HepG2 (cell line): ENCODE results near the gene NEMF. TPM values are rescaled to one million over a fixed set of nuclear protein-coding genes. Genes with fewer than 3 reads are reported as not detected.

Experiments used
- DR1 ChIP-seq: sonication (generic); formaldehyde crosslinking; IDR thresholded peaks from 2 replicates; pipeline ENCODE4 v1.8.0; 2021; ENCODE audit warnings: mild to moderate bottlenecking, missing genetic modification reagents, inconsistent platforms
- HNRNPH1 ChIP-seq: fragments of 200-400 bp; formaldehyde crosslinking; optimal IDR thresholded peaks from 2 replicates; pipeline ENCODE3; 2017; ENCODE audit warnings: mild to moderate bottlenecking, low read depth, low read length
- JDP2 ChIP-seq: sonication (generic); formaldehyde crosslinking; IDR thresholded peaks from 2 replicates; pipeline ENCODE4 v1.8.1; 2022; ENCODE audit warnings: missing genetic modification reagents, borderline replicate concordance
- KLF11 ChIP-seq: IDR thresholded peaks from 2 replicates; pipeline ENCODE4 v1.6.1; 2016; ENCODE audit warnings: missing compliant biosample characterization
- NPAS2 ChIP-seq: sonication (generic); formaldehyde crosslinking; IDR thresholded peaks from 2 replicates; pipeline ENCODE4 v1.8.0; 2022; ENCODE audit warnings: mild to moderate bottlenecking, missing genetic modification reagents, borderline replicate concordance
- POLR2A ChIP-seq, 2 experiments: IDR thresholded peaks; 2 replicates each; pipeline ENCODE4 v1.6.1; 2011; ENCODE audit warnings: low read depth in 2 of 2, low read length in 2 of 2, mild to moderate bottlenecking in 1 of 2, moderate library complexity in 1 of 2; ENCODE audit not compliant: insufficient read depth in 1 of 2
- REL ChIP-seq: sonication (generic); formaldehyde crosslinking; conservative IDR thresholded peaks from 2 replicates; pipeline ENCODE4 v1.8.0; 2022; ENCODE audit warnings: mild to moderate bottlenecking, missing genetic modification reagents, moderate library complexity
- SMAD9 ChIP-seq: sonication (generic); formaldehyde crosslinking; IDR thresholded peaks from 2 replicates; pipeline ENCODE4 v1.5.1; 2020; ENCODE audit warnings: mild to moderate bottlenecking, missing genetic modification reagents
- SMC3 ChIP-seq: IDR thresholded peaks from 2 replicates; pipeline ENCODE4 v1.6.1; 2011; ENCODE audit warnings: low read length, improper control_type of control experiment
- TAF1 ChIP-seq: sonication (generic); formaldehyde crosslinking; IDR thresholded peaks from 2 replicates; pipeline ENCODE4 v1.4.0; 2020; ENCODE audit warnings: missing genetic modification reagents
- TCF7 ChIP-seq: sonication (generic); IDR thresholded peaks from 2 replicates; pipeline ENCODE4 v1.6.1; 2016; ENCODE audit warnings: antibody characterized with exemption, low read depth
- XBP1 ChIP-seq: sonication (generic); formaldehyde crosslinking; IDR thresholded peaks from 2 replicates; pipeline ENCODE4 v1.5.0; 2020; ENCODE audit warnings: missing genetic modification reagents
- ZNF567 ChIP-seq: sonication (generic); formaldehyde crosslinking; IDR thresholded peaks from 2 replicates; pipeline ENCODE4 v1.8.1; 2023; ENCODE audit warnings: mild to moderate bottlenecking, missing genetic modification reagents, borderline replicate concordance
- ZNF615 ChIP-seq: sonication (generic); formaldehyde crosslinking; IDR thresholded peaks from 2 replicates; pipeline ENCODE4 v1.5.0; 2020; ENCODE audit warnings: mild to moderate bottlenecking, missing genetic modification reagents, borderline replicate concordance
- ZNF768 ChIP-seq: sonication (generic); formaldehyde crosslinking; IDR thresholded peaks from 2 replicates; pipeline ENCODE4 v1.4.0; 2020; ENCODE audit warnings: missing genetic modification reagents
- polyA plus RNA-seq, 8 experiments: library from polyadenylated mRNA; depleted of rRNA in 3 of 8; stranded (reverse) in 7 of 8; unstranded in 1 of 8; fragments of >200 nt; fragmentation: Illumina TruSeq in 4 of 8; extraction: Trizol in 4 of 8; gene quantifications; 2 replicates each; pipeline versions ENCODE4 v1.2.1 to v1.2.3, GENCODE V29; 2011 to 2016; ENCODE audit warnings: low read depth in 4 of 8, missing spikeins in 1 of 8, mixed read lengths in 1 of 8; ENCODE audit not compliant: insufficient read depth in 1 of 8
- total RNA-seq, 5 experiments: library from RNA; depleted of rRNA; stranded (reverse); fragments of >200 nt; fragmentation: Illumina TruSeq; extraction: Trizol; gene quantifications; 2 replicates each; pipeline ENCODE4 v1.2.3, GENCODE V29; 2016; ENCODE audit warnings: low read depth in 1 of 5
- TF ChIP-seq, protein P1 (sequence below): IDR thresholded peaks from 2 replicates; pipeline ENCODE4 v1.6.1; 2012; ENCODE audit warnings: low read length, improper control_type of control experiment
- TF ChIP-seq, protein P2 (sequence below): sonication (generic); formaldehyde crosslinking; IDR thresholded peaks from 2 replicates; pipeline ENCODE4 v1.4.0; 2020; ENCODE audit warnings: mild to moderate bottlenecking, missing genetic modification reagents
- TF ChIP-seq, protein P3 (sequence below): sonication (generic); formaldehyde crosslinking; IDR thresholded peaks from 2 replicates; pipeline ENCODE4 v1.4.0; 2020; ENCODE audit warnings: mild to moderate bottlenecking, missing genetic modification reagents
- TF ChIP-seq, protein P4 (sequence below): sonication (generic); formaldehyde crosslinking; IDR thresholded peaks from 2 replicates; pipeline ENCODE4 v1.4.0; 2020; ENCODE audit warnings: missing genetic modification reagents, borderline replicate concordance

NEMF gene
- total and polyA plus RNA-seq, 2 of the 13 experiments (the other 11 are each of a cell fraction or from before 2014, with no cell fraction given): 21.3 to 57.9 TPM

DNA sequence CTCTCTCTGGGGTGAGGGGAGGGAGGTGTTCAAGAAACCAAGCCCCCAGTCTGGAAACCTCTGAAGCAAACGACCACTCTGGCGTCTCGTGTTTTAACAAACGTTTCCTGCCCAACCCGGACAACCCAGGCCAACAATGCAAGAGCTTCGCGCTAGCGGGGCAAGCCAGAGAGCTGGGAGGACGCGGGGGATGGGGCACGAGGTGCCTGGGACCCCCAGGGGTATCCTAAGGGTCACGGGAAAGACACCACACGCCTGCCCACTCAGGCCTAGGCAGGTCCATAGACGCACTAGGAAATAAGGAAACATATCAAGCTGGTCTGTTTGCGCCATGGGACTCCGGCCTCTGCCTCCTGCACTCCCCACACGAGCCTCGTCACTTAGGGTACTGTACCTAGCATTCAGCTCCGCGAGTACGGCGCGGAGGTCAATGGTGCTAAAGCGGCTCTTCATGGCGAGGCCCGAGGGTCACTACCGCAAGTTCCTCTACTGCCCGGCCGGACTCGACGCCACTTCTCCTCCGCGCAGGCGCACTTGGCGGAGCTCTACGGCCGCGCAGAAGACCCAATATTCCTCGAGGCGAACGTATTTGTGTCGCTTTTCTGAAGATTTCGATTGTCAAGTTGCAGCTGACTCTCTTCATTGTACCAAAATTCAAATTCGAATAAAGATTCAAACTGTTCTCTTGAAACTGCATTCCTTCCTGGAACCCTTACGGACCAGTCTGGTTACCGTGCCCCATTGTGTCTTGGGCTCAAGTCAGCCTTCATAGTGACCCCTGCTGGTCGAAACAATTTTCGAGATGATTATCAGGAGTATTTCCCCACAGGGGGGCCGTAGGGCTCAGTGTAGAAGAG, at the start of gene NEMF (continued):
- TF ChIP-seq, protein P1, sequence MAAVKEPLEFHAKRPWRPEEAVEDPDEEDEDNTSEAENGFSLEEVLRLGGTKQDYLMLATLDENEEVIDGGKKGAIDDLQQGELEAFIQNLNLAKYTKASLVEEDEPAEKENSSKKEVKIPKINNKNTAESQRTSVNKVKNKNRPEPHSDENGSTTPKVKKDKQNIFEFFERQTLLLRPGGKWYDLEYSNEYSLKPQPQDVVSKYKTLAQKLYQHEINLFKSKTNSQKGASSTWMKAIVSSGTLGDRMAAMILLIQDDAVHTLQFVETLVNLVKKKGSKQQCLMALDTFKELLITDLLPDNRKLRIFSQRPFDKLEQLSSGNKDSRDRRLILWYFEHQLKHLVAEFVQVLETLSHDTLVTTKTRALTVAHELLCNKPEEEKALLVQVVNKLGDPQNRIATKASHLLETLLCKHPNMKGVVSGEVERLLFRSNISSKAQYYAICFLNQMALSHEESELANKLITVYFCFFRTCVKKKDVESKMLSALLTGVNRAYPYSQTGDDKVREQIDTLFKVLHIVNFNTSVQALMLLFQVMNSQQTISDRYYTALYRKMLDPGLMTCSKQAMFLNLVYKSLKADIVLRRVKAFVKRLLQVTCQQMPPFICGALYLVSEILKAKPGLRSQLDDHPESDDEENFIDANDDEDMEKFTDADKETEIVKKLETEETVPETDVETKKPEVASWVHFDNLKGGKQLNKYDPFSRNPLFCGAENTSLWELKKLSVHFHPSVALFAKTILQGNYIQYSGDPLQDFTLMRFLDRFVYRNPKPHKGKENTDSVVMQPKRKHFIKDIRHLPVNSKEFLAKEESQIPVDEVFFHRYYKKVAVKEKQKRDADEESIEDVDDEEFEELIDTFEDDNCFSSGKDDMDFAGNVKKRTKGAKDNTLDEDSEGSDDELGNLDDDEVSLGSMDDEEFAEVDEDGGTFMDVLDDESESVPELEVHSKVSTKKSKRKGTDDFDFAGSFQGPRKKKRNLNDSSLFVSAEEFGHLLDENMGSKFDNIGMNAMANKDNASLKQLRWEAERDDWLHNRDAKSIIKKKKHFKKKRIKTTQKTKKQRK: no peak
- no peak for TF ChIP-seq NPAS2 (CRISPR knock-in tag)
- TF ChIP-seq REL (CRISPR knock-in tag): no peak; the same call in 1 of the 2 replicates
- no peak for TF ChIP-seq KLF11 (CRISPR knock-in tag)
- TF ChIP-seq JDP2: no peak
- TF ChIP-seq, protein P2, sequence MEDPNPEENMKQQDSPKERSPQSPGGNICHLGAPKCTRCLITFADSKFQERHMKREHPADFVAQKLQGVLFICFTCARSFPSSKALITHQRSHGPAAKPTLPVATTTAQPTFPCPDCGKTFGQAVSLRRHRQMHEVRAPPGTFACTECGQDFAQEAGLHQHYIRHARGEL (CRISPR knock-in tag): no peak
- no peak for TF ChIP-seq DR1 (CRISPR knock-in tag)
- TF ChIP-seq ZNF567 (CRISPR knock-in tag): no peak
- TF ChIP-seq POLR2A (IDR thresholded peaks at IDR 0.05; ENCODE audit: insufficient read depth in 1 of 2, low read depth in 2 of 2, low read length in 2 of 2): peak; percentile 90 to 93
- TF ChIP-seq XBP1: no peak
- no peak for TF ChIP-seq TCF7
- TF ChIP-seq, protein P3, sequence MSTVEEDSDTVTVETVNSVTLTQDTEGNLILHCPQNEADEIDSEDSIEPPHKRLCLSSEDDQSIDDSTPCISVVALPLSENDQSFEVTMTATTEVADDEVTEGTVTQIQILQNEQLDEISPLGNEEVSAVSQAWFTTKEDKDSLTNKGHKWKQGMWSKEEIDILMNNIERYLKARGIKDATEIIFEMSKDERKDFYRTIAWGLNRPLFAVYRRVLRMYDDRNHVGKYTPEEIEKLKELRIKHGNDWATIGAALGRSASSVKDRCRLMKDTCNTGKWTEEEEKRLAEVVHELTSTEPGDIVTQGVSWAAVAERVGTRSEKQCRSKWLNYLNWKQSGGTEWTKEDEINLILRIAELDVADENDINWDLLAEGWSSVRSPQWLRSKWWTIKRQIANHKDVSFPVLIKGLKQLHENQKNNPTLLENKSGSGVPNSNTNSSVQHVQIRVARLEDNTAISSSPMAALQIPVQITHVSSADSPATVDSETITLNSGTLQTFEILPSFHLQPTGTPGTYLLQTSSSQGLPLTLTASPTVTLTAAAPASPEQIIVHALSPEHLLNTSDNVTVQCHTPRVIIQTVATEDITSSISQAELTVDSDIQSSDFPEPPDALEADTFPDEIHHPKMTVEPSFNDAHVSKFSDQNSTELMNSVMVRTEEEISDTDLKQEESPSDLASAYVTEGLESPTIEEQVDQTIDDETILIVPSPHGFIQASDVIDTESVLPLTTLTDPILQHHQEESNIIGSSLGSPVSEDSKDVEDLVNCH: no peak
- 0 out of 2 replicates have a peak, but pooled peaks have one; percentile 58 for TF ChIP-seq ZNF615 (CRISPR knock-in tag)
- no peak for TF ChIP-seq SMAD9 (CRISPR knock-in tag)
- TF ChIP-seq, protein P4, sequence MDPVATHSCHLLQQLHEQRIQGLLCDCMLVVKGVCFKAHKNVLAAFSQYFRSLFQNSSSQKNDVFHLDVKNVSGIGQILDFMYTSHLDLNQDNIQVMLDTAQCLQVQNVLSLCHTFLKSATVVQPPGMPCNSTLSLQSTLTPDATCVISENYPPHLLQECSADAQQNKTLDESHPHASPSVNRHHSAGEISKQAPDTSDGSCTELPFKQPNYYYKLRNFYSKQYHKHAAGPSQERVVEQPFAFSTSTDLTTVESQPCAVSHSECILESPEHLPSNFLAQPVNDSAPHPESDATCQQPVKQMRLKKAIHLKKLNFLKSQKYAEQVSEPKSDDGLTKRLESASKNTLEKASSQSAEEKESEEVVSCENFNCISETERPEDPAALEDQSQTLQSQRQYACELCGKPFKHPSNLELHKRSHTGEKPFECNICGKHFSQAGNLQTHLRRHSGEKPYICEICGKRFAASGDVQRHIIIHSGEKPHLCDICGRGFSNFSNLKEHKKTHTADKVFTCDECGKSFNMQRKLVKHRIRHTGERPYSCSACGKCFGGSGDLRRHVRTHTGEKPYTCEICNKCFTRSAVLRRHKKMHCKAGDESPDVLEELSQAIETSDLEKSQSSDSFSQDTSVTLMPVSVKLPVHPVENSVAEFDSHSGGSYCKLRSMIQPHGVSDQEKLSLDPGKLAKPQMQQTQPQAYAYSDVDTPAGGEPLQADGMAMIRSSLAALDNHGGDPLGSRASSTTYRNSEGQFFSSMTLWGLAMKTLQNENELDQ: no peak
- peak; percentile 34; the same call in 1 of the 2 replicates for TF ChIP-seq ZNF768
- 0 out of 2 replicates have a peak, but pooled peaks have one; percentile 22 for TF ChIP-seq SMC3
- no peak for TF ChIP-seq HNRNPH1
- peak; percentile 95 for TF ChIP-seq TAF1 (CRISPR knock-in tag)
